HG02642 (cell line): ENCODE measurements around the gene ANLN.

Experiments
- ATAC-seq: cut with Tn5 transposase; IDR thresholded peaks from one replicate; pipeline ENCODE4 v1.9.1; 2021; ENCODE audit warnings: mild to moderate bottlenecking; ENCODE audit not compliant: unreplicated experiment, poor library complexity

The ANLN gene

GRCh38 chr7:36406156-36406555 lies 16.5 kb downstream of the ANLN start:
- ATAC-seq, result no peak

- ATAC-seq, result no peak
Observed at GRCh38 chr7:36407636-36408550, 18.2 kb downstream of the ANLN start.

GRCh38 chr7:36408589-36408988 lies 18.9 kb downstream of the ANLN start:
- no peak for ATAC-seq

- ATAC-seq, result no peak
Observed at GRCh38 chr7:36409180-36409579, 19.5 kb downstream of the ANLN start.

- no peak for ATAC-seq
Observed at GRCh38 chr7:36415144-36415543, 25.5 kb downstream of the ANLN start.

- no peak for ATAC-seq
Observed at GRCh38 chr7:36416251-36416650, 26.6 kb downstream of the ANLN start.

GRCh38 chr7:36420307-36420706 lies 30.6 kb downstream of the ANLN start:
- no peak for ATAC-seq

- no peak for ATAC-seq
Observed at GRCh38 chr7:36422072-36422471, 32.4 kb downstream of the ANLN start.

- ATAC-seq, result no peak
Observed at GRCh38 chr7:36423633-36424032, 34.0 kb downstream of the ANLN start.

- no peak for ATAC-seq
Observed at GRCh38 chr7:36430186-36430585, 40.5 kb downstream of the ANLN start.

GRCh38 chr7:36430881-36431280 lies 41.2 kb downstream of the ANLN start:
- no peak for ATAC-seq

GRCh38 chr7:36438211-36438610 lies 48.5 kb downstream of the ANLN start:
- no peak for ATAC-seq

- no peak for ATAC-seq
Observed at GRCh38 chr7:36439624-36440023, 50.0 kb downstream of the ANLN start.

- no peak for ATAC-seq
Observed at GRCh38 chr7:36440880-36441279, 51.2 kb downstream of the ANLN start.

- no peak for ATAC-seq
Observed at GRCh38 chr7:36441344-36442022, 51.8 kb downstream of the ANLN start.

GRCh38 chr7:36448781-36449379 lies 59.2 kb downstream of the ANLN start:
- no peak for ATAC-seq

GRCh38 chr7:36449685-36450084 lies 60.0 kb downstream of the ANLN start:
- no peak for ATAC-seq

- ATAC-seq, result no peak
Observed at GRCh38 chr7:36453769-36454168, 64.1 kb downstream of the ANLN start.

GRCh38 chr7:36455646-36456045 lies 66.0 kb downstream of the ANLN start:
- no peak for ATAC-seq

- no peak for ATAC-seq
Observed at GRCh38 chr7:36456138-36456537, 66.5 kb downstream of the ANLN start.

GRCh38 chr7:36456548-36456947 lies 66.9 kb downstream of the ANLN start:
- ATAC-seq, result no peak
